ENCODE measurements around the gene TM9SF2.

Gene TM9SF2

GRCh38 chr13:99471221-99472121 is 29.8 kb upstream of the TM9SF2 start:
- Histone ChIP-seq H3K9me3 (ENCODE audit: insufficient read depth, low read length) (no peaks in the 10 kb centered on the region), H3K9ac (ENCODE audit: low read length) (no peak overlapping the region), H3K4me3 (ENCODE audit: insufficient read depth, low read length, poor library complexity, severe bottlenecking) (no peak overlapping the region), H3K36me3 (ENCODE audit: low read length) (no peaks in the 10 kb centered on the region), H3K27ac (ENCODE audit: low read depth, low read length) (no peak overlapping the region), H3K79me2 (ENCODE audit: insufficient read depth, low read length) (no peaks in the 10 kb centered on the region), H3K4me2 (ENCODE audit: low read depth, low read length, poor library complexity, severe bottlenecking) (no peak overlapping the region), H4K20me1 (ENCODE audit: low read depth, low read length) (no peaks in the 10 kb centered on the region), H3K9me2 (replicated peaks; ENCODE audit: insufficient read depth, low read length) (no peaks in the 10 kb centered on the region), H3K27me3 (ENCODE audit: low read length) (no peaks in the 10 kb centered on the region), H2AFZ (ENCODE audit: low read depth, low read length, severe bottlenecking) (no peak overlapping the region), H3F3A (ENCODE audit: insufficient read depth) (no peaks in the 10 kb centered on the region)
- no peak for TF ChIP-seq EZH2phosphoT487 (conservative IDR thresholded peaks at IDR 0.05; ENCODE audit: low read length)

GRCh38 chr13:99472122-99472440 is 29.2 kb upstream of the TM9SF2 start:
- H3K79me2 ChIP-seq (ENCODE audit: insufficient read depth, low read length) = no peaks in the 10 kb centered on the region
- H3K27ac ChIP-seq (ENCODE audit: low read depth, low read length) = no peak overlapping the region
- H3K9ac ChIP-seq (ENCODE audit: low read length) = no peak overlapping the region
- no peaks in the 10 kb centered on the region for H4K20me1 ChIP-seq (ENCODE audit: low read depth, low read length)
- H3K4me3 ChIP-seq (ENCODE audit: insufficient read depth, low read length, poor library complexity, severe bottlenecking) = no peak overlapping the region
- no peaks in the 10 kb centered on the region for H3F3A ChIP-seq (ENCODE audit: insufficient read depth)
- TF ChIP-seq EZH2phosphoT487 (conservative IDR thresholded peaks at IDR 0.05; ENCODE audit: low read length) = no peak
- no peak for TF ChIP-seq CTCF (IDR thresholded peaks at IDR 0.05; ENCODE audit: insufficient read depth, low read length, poor library complexity, severe bottlenecking)
- no peaks in the 10 kb centered on the region for H3K36me3 ChIP-seq (ENCODE audit: low read length)
- H2AFZ ChIP-seq (ENCODE audit: low read depth, low read length, severe bottlenecking) = no peak overlapping the region
- no peaks in the 10 kb centered on the region for H3K9me2 ChIP-seq (replicated peaks; ENCODE audit: insufficient read depth, low read length)
- H3K4me2 ChIP-seq (ENCODE audit: low read depth, low read length, poor library complexity, severe bottlenecking) = no peak overlapping the region
- no peaks in the 10 kb centered on the region for H3K27me3 ChIP-seq (ENCODE audit: low read length)
- H3K9me3 ChIP-seq (ENCODE audit: insufficient read depth, low read length) = no peaks in the 10 kb centered on the region

GRCh38 chr13:99473515-99473914 is 27.8 kb upstream of the TM9SF2 start:
- Histone ChIP-seq H3K79me2 (ENCODE audit: insufficient read depth, low read length) (no peaks in the 10 kb centered on the region), H3F3A (ENCODE audit: insufficient read depth) (no peaks in the 10 kb centered on the region), H4K20me1 (ENCODE audit: low read depth, low read length) (no peaks in the 10 kb centered on the region), H3K36me3 (ENCODE audit: low read length) (no peaks in the 10 kb centered on the region), H3K27ac (ENCODE audit: low read depth, low read length) (no peak overlapping the region), H3K9me2 (replicated peaks; ENCODE audit: insufficient read depth, low read length) (no peaks in the 10 kb centered on the region), H3K4me2 (ENCODE audit: low read depth, low read length, poor library complexity, severe bottlenecking) (no peak overlapping the region), H3K27me3 (ENCODE audit: low read length) (no peaks in the 10 kb centered on the region), H3K9ac (ENCODE audit: low read length) (no peak overlapping the region), H3K9me3 (ENCODE audit: insufficient read depth, low read length) (no peaks in the 10 kb centered on the region), H3K4me3 (ENCODE audit: insufficient read depth, low read length, poor library complexity, severe bottlenecking) (no peak overlapping the region), H2AFZ (ENCODE audit: low read depth, low read length, severe bottlenecking) (no peak overlapping the region)
- TF ChIP-seq CTCF (IDR thresholded peaks at IDR 0.05; ENCODE audit: insufficient read depth, low read length, poor library complexity, severe bottlenecking) = no peak
- no peak for TF ChIP-seq EZH2phosphoT487 (conservative IDR thresholded peaks at IDR 0.05; ENCODE audit: low read length)

- H3K79me2 ChIP-seq (ENCODE audit: insufficient read depth, low read length) = no peaks in the 10 kb centered on the region
- no peak overlapping the region for H3K4me2 ChIP-seq (ENCODE audit: low read depth, low read length, poor library complexity, severe bottlenecking)
- H3K9ac ChIP-seq (ENCODE audit: low read length) = no peak overlapping the region
- TF ChIP-seq CTCF (IDR thresholded peaks at IDR 0.05; ENCODE audit: insufficient read depth, low read length, poor library complexity, severe bottlenecking) = no peak
- no peak for TF ChIP-seq EZH2phosphoT487 (conservative IDR thresholded peaks at IDR 0.05; ENCODE audit: low read length)
- no peak overlapping the region for H2AFZ ChIP-seq (ENCODE audit: low read depth, low read length, severe bottlenecking)
- no peaks in the 10 kb centered on the region for H3K36me3 ChIP-seq (ENCODE audit: low read length)
- no peaks in the 10 kb centered on the region for H3K9me3 ChIP-seq (ENCODE audit: insufficient read depth, low read length)
- no peak overlapping the region for H3K4me3 ChIP-seq (ENCODE audit: insufficient read depth, low read length, poor library complexity, severe bottlenecking)
- no peaks in the 10 kb centered on the region for H3F3A ChIP-seq (ENCODE audit: insufficient read depth)
- H3K9me2 ChIP-seq (replicated peaks; ENCODE audit: insufficient read depth, low read length) = no peaks in the 10 kb centered on the region
- no peaks in the 10 kb centered on the region for H3K27me3 ChIP-seq (ENCODE audit: low read length)
- H3K27ac ChIP-seq (ENCODE audit: low read depth, low read length) = no peak overlapping the region
- no peaks in the 10 kb centered on the region for H4K20me1 ChIP-seq (ENCODE audit: low read depth, low read length)
These were observed 24.6 kb upstream of the TM9SF2 start for GRCh38 chr13:99476648-99477047.
